OCI-LY3 (cell line): ENCODE data around the gene NDUFA7.
A peak's percentile ranks its signal among the peaks of the same experiment; 100 is the strongest.
"Not testable (repeated sequence)": the region's sequence is repeated elsewhere in the genome, so short reads cannot be mapped to it uniquely, and the experiment has no call there.

ENCODE experiments used
- H2AFZ ChIP-seq: fragments of 200-600, 300-600 bp; shearing (Covaris generic); 2 replicates; pipeline ENCODE4 v1.6.0; 2014; ENCODE audit warnings: antibody characterized with exemption, low read depth, low read length
- H3K27ac ChIP-seq: fragments of 200-600, 300-600 bp; sonication (generic); 2 replicates; pipeline ENCODE4 v1.5.1; 2014; ENCODE audit warnings: mild to moderate bottlenecking, low read length, moderate library complexity, mixed read lengths
- H3K27me3 ChIP-seq: fragments of 200-600, 300-600 bp; sonication (generic); 2 replicates; pipeline ENCODE4 v1.6.1; 2014; ENCODE audit warnings: low read depth, low read length, mixed read lengths
- H3K36me3 ChIP-seq: fragments of 200-600, 300-600 bp; sonication (generic); replicated peaks from 2 replicates; pipeline ENCODE3; 2014; ENCODE audit warnings: low read depth, low read length, mixed read lengths
- H3K4me1 ChIP-seq: fragments of 300-600, 200-600 bp; sonication (generic); 2 replicates; pipeline ENCODE4 v1.6.1; 2014; ENCODE audit warnings: low read length, mixed read lengths
- H3K4me2 ChIP-seq: fragments of 200-600, 300-600 bp; sonication (generic); 2 replicates; pipeline ENCODE4 v1.6.1; 2014; ENCODE audit warnings: low read length, mixed read lengths
- H3K4me3 ChIP-seq: fragments of 300-600, 200-600 bp; sonication (generic); 2 replicates; pipeline ENCODE4 v1.5.1; 2014; ENCODE audit warnings: antibody characterized with exemption, mild to moderate bottlenecking, low read length, moderate library complexity
- H3K79me2 ChIP-seq: fragments of 300-600, 200-600 bp; shearing (Covaris generic); 2 replicates; pipeline ENCODE4 v1.6.1; 2014; ENCODE audit warnings: mild to moderate bottlenecking, low read length, mixed read lengths
- H3K9ac ChIP-seq: fragments of 300-600, 200-600 bp; shearing (Covaris generic); 2 replicates; pipeline ENCODE4 v1.6.0; 2014; ENCODE audit warnings: mild to moderate bottlenecking, low read length, moderate library complexity
- H3K9me3 ChIP-seq: fragments of 200-600, 300-600 bp; shearing (Covaris generic); 2 replicates; pipeline ENCODE4 v1.6.1; 2014; ENCODE audit warnings: low read length, mixed read lengths; ENCODE audit not compliant: insufficient read depth
- H4K20me1 ChIP-seq: fragments of 200-600, 300-600 bp; sonication (generic); 2 replicates; pipeline ENCODE4 v1.6.1; 2016; ENCODE audit warnings: low read length, mixed read lengths; ENCODE audit not compliant: insufficient read depth
- CTCF ChIP-seq: fragments of 200-600, 300-600 bp; sonication (generic); IDR thresholded peaks from 2 replicates; pipeline ENCODE4 v1.5.1; 2014; ENCODE audit warnings: antibody characterized with exemption, low read length, low read depth
- EZH2phosphoT487 ChIP-seq: fragments of 200-600 bp; shearing (Covaris generic); IDR thresholded peaks from 2 replicates; pipeline ENCODE4 v1.6.1; 2018; ENCODE audit warnings: antibody characterized with exemption, mixed run types, low read depth

The NDUFA7 gene

GRCh38 chr19:8342316-8342683, 21.1 kb upstream of the NDUFA7 start:
- Histone ChIP-seq H3K79me2 (no peaks in the 10 kb centered on the region), H3K9ac (no peak overlapping the region), H3K27ac (no peak overlapping the region), H3K27me3 (no peaks in the 10 kb centered on the region), H3K4me1 (no peaks in the 10 kb centered on the region), H3K4me2 (no peak overlapping the region), H2AFZ (no peak overlapping the region), H4K20me1 (no peaks in the 10 kb centered on the region), H3K9me3 (no peaks in the 10 kb centered on the region), H3K36me3 (no peaks in the 10 kb centered on the region), H3K4me3 (no peak overlapping the region)
- TF ChIP-seq CTCF, result no peak
- no peak for TF ChIP-seq EZH2phosphoT487

GRCh38 chr19:8341504-8341903, 20.3 kb upstream of the NDUFA7 start:
- not testable (repeated sequence) for H3K27ac ChIP-seq, H4K20me1 ChIP-seq, H3K9me3 ChIP-seq, H3K4me2 ChIP-seq, H3K9ac ChIP-seq, H2AFZ ChIP-seq, H3K79me2 ChIP-seq, H3K4me3 ChIP-seq, H3K36me3 ChIP-seq, H3K4me1 ChIP-seq, H3K27me3 ChIP-seq

GRCh38 chr19:8340341-8341096, 19.3 kb upstream of the NDUFA7 start:
- no peaks in the 10 kb centered on the region for H3K4me1 ChIP-seq
- TF ChIP-seq EZH2phosphoT487 (no peak), CTCF (no peak)

GRCh38 chr19:8338835-8339234, 17.7 kb upstream of the NDUFA7 start:
- Histone ChIP-seq H3K27ac (no peak overlapping the region), H4K20me1 (no peaks in the 10 kb centered on the region), H3K4me3 (no peak overlapping the region), H2AFZ (no peak overlapping the region), H3K36me3 (no peaks in the 10 kb centered on the region), H3K4me1 (no peaks in the 10 kb centered on the region), H3K9me3 (no peaks in the 10 kb centered on the region), H3K4me2 (no peak overlapping the region), H3K27me3 (no peaks in the 10 kb centered on the region), H3K79me2 (no peaks in the 10 kb centered on the region), H3K9ac (no peak overlapping the region)
- TF ChIP-seq CTCF (no peak), EZH2phosphoT487 (no peak)

More at GRCh38 chr19:8340341-8341096, 19.3 kb upstream of the NDUFA7 start:
- peak overlapping the region; percentile 27; the same call in 1 of the 2 replicates for H3K4me2 ChIP-seq
- no peaks in the 10 kb centered on the region for H3K9me3 ChIP-seq
- H3K9ac ChIP-seq, result no peak overlapping the region
- H3K27ac ChIP-seq, result no peak overlapping the region
- H3K27me3 ChIP-seq, result no peaks in the 10 kb centered on the region
- H3K4me3 ChIP-seq, result no peak overlapping the region
- no peaks in the 10 kb centered on the region for H3K36me3 ChIP-seq
- H4K20me1 ChIP-seq, result no peaks in the 10 kb centered on the region
- H3K79me2 ChIP-seq, result no peaks in the 10 kb centered on the region
- 0 out of 2 replicates have a peak overlapping the region, but pooled peaks have one; percentile 27 for H2AFZ ChIP-seq
